Adipocyte (in vitro differentiated cells): ENCODE results near the gene SCARB1.

Experiments used
- DNase-seq: peaks from one replicate; pipeline ENCODE4 v3.0.0-alpha.2; 2015; ENCODE audit warnings: low read depth
- H3K27me3 ChIP-seq: replicated peaks from 2 replicates; pipeline ENCODE4 v1.7.0; 2013; ENCODE audit warnings: mild to moderate bottlenecking, low read length, moderate library complexity; ENCODE audit not compliant: control insufficient read depth, insufficient read depth
- H3K36me3 ChIP-seq: 2 replicates; pipeline ENCODE4 v1.7.0; 2013; ENCODE audit warnings: low read length, mild to moderate bottlenecking, moderate library complexity; ENCODE audit not compliant: control insufficient read depth, insufficient read depth, severe bottlenecking
- H3K4me1 ChIP-seq: 2 replicates; pipeline ENCODE4 v1.7.0; 2013; ENCODE audit warnings: mild to moderate bottlenecking, low read length, moderate library complexity; ENCODE audit not compliant: control insufficient read depth, insufficient read depth
- H3K4me3 ChIP-seq: 2 replicates; pipeline ENCODE4 v1.7.0; 2013; ENCODE audit warnings: mild to moderate bottlenecking, low read length, moderate library complexity
- H3K9ac ChIP-seq: 2 replicates; pipeline ENCODE4 v1.7.0; 2013; ENCODE audit warnings: mild to moderate bottlenecking, low read length, moderate library complexity
- H3K9me3 ChIP-seq: 2 replicates; pipeline ENCODE4 v1.7.0; 2013; ENCODE audit warnings: mild to moderate bottlenecking, low read length, moderate library complexity; ENCODE audit not compliant: control insufficient read depth

SCARB1 gene

DNA sequence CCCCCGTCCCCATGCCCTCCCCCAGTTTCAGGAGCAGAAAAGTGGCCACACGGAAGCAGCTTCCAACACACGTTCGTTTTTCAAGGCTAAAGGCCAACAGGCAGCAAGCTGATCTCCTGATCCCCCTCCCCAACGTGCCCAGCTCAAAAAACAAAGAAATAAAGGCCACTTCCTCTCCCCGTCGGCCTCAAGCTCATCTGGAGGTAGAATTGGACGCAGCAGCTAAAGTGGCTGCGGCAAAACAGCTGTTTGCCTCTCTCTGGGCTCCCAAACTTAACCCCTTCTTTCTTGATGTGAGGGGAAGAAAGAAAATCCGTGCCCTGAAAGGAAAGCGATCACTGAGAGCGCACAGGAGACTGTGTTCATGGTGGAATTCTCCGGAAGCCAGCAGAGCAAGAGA, 66.3 kb downstream of the SCARB1 start:
- H3K9me3 ChIP-seq = no peaks in the 10 kb centered on the region
- no peak overlapping the region for H3K9ac ChIP-seq
- H3K4me3 ChIP-seq = no peak overlapping the region
- H3K36me3 ChIP-seq = peaks cover 44% of the 10 kb centered on the region
- no peaks in the 10 kb centered on the region for H3K27me3 ChIP-seq
- peaks cover 2% of the 10 kb centered on the region for H3K4me1 ChIP-seq
- DNase-seq = no peak

DNA sequence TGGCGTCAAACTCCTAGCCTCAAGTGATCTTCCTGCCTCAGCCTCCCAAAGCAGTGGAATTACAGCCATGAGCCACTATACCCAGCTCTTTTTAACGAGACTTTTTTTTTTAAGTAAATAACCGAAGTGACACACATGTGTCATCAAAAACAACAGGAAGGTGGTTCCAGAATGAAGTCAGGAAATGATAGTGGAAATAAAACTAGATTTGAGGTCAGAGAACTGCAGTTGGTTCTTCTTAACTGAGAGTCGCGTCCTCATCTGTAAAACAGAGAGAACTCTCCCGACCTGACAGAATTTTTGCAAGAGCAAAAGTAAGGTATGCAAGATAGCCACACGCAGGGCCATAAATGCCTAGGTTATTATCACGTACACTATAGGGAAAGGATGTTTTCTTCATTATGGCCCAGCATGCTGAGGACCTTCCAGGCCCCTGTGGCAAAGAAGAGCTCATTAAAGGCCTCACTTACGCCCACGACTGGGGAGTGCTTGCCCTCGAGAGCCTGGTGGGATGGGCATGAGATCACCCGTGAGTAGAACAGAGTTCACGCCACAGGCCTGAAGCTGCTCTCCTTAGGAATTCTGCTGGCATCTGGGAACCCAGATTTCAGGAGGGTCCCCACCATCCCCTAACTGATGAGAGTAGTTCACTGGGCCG, 67.2 kb downstream of the SCARB1 start:
- DNase-seq = no peak
- Histone ChIP-seq H3K9ac (no peak overlapping the region), H3K4me3 (no peak overlapping the region), H3K27me3 (no peaks in the 10 kb centered on the region), H3K36me3 (peaks cover 42% of the 10 kb centered on the region), H3K4me1 (no peaks in the 10 kb centered on the region), H3K9me3 (no peaks in the 10 kb centered on the region)

DNA sequence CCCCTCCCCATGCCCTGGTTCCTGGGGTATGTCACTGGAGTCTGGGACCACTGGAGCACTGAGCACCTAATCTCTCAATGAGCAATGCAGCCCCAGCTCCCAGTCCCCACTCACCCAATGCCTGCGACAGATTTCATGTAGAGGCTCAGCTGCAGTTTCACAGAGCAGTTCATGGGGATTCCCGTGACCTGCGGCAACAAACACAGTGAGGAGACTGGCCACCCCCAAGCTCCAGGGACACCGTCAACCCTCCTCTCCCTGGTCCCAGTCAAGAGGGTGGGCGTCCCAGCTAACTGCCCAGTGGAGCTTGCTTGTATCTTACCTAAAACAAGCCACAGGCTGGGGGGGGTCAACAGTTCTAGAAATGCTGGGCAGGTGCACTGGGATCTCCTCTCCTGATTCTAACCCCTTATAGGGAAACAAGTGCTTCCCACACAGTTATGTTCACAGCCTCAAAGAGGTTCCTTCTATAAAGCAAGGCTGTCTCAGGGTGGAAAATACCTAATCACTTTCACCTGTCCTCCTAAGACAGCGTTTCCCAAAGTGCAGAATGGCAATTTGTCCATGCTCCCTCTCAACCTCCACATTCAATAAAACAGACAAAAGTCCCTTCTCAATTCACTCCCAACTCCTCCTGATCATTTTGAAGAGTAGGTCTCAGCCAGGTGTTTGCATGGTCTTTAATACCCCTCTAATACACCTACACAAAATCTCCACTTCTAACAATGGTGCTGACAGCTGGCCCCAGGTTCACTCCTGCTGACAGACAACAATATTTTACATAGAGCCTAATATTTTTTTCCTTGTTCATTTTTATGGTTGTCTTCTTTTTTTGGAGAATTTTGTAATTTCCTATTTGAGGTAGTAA, 68.3 kb downstream of the SCARB1 start:
- Histone ChIP-seq H3K36me3 (peaks cover 51% of the 10 kb centered on the region), H3K4me3 (no peak overlapping the region), H3K9ac (no peak overlapping the region), H3K27me3 (no peaks in the 10 kb centered on the region), H3K4me1 (no peaks in the 10 kb centered on the region), H3K9me3 (no peaks in the 10 kb centered on the region)
- no peak for DNase-seq

DNA sequence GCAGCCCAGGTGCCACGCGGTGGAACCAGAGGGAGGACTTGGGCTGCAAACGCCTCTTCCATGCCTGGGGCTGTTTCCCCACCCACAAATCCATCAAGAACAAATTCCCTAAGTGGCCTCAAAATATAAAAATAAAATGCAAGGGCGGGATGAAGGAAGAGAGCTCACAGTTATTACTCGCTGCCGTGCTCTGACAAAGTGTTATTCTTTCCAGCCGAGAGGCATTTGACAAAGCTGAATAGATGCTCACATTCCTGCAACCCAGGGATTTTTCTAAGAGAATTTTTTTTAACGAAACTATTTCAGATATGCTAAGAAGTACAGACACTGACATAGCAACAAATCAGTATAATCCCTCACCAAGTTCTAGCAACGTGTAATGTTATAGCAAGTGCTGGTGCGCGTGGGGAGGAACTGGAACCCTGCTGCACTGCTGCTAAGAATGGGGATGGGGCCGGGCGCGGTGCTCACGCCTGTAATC, 70.7 kb downstream of the SCARB1 start:
- H3K4me1 ChIP-seq = no peaks in the 10 kb centered on the region

DNA sequence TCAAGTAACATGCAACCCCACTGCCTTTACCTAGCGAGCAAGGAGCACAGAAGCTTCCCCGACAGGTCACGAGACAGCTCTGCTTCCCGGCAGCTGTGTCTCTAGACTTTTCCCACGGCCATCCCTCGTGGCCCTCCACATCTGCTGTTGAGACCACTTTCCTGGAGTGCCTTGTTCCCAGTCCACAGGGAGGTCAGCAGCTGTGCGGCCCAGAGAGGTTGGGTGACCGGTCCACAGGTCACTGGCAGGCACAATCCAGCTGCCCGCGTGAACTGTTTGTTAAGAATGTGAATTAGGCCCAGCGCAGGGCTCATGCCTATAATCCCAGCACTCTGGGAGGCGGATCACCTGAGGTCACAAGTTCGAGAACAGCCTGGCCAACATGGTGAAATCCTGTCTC, 71.5 kb downstream of the SCARB1 start:
- DNase-seq = no peak
- H3K4me1 ChIP-seq = no peaks in the 10 kb centered on the region
- no peak overlapping the region for H3K4me3 ChIP-seq
- H3K9me3 ChIP-seq = no peaks in the 10 kb centered on the region
- H3K36me3 ChIP-seq = peaks cover 43% of the 10 kb centered on the region
- H3K27me3 ChIP-seq = no peaks in the 10 kb centered on the region
- H3K9ac ChIP-seq = no peak overlapping the region

More for the DNA sequence above, 70.7 kb downstream of the SCARB1 start:
- H3K9ac ChIP-seq = no peak overlapping the region
- peaks cover 47% of the 10 kb centered on the region for H3K36me3 ChIP-seq
- peak; percentile 60 for DNase-seq
- no peaks in the 10 kb centered on the region for H3K27me3 ChIP-seq
- no peaks in the 10 kb centered on the region for H3K9me3 ChIP-seq
- no peak overlapping the region for H3K4me3 ChIP-seq

DNA sequence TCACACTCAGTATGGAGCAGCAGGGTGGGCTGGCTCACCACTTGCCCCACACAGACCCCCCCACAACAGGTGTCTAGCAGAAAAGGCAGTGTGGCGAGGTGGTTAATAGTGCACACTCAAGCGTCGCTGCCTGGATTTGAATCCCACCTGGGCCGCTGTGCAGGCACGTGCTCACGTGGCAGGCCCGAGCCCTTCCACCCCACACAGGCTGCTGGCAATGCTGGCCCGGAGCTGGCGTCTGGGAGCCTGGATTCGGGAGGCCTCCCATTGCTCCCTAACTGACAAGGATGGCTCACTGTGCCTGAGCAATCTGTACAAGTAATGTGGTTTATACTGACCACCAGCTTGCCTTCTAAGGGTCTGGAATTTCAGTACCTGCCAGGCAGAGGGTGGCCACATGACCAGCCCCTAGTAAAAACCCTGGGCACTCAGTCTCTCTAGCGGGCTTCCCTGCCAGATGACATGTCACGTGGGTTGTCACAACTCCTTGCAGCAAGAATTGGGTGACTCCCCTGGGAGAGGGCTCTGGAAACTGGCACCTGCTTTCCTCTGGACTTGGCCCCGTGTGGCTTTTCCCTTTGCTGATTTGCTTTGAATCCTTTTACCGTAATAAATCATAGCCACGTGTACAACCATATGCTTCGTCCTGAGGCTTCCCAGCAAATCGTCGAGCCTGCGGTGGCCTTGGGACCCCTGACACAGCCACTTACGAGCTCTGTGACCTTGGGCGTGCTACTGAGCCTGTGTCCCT, 72.8 kb downstream of the SCARB1 start:
- no peak for DNase-seq
- Histone ChIP-seq H3K9me3 (no peaks in the 10 kb centered on the region), H3K36me3 (peaks cover 46% of the 10 kb centered on the region), H3K4me1 (no peaks in the 10 kb centered on the region), H3K4me3 (no peak overlapping the region), H3K9ac (no peak overlapping the region), H3K27me3 (no peaks in the 10 kb centered on the region)

DNA sequence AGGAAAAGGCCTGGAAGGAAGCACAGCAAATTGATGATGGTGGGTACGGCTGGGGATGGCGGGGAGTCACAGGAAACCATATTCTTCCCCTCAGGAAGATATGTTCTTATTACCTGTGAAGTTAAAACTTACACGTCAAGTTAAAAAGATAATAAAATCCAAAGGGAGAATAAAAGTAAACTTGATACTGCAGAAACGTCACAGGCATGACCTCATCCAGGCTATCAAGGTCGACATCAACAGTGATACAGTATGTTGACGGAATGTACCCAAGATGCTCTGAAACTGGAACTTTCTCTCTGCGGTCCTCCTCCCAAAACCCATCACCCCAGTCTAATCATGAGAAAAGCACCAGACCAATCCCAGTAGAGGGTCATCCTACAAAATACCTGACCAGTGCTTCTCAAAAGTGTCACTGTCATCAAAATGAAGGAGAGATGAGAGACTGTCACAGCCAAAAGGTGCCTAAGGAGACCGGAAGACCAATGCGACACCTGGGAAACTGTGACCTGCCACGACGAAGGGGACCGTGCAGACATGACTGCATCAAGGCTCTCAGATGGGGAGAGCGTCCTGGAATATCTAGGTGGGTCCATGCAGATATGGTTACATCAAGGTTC, 74.6 kb downstream of the SCARB1 start:
- Histone ChIP-seq H3K9ac (no peak overlapping the region), H3K27me3 (no peaks in the 10 kb centered on the region), H3K4me3 (no peak overlapping the region), H3K36me3 (peaks cover 63% of the 10 kb centered on the region), H3K4me1 (no peaks in the 10 kb centered on the region), H3K9me3 (no peaks in the 10 kb centered on the region)
- no peak for DNase-seq

DNA sequence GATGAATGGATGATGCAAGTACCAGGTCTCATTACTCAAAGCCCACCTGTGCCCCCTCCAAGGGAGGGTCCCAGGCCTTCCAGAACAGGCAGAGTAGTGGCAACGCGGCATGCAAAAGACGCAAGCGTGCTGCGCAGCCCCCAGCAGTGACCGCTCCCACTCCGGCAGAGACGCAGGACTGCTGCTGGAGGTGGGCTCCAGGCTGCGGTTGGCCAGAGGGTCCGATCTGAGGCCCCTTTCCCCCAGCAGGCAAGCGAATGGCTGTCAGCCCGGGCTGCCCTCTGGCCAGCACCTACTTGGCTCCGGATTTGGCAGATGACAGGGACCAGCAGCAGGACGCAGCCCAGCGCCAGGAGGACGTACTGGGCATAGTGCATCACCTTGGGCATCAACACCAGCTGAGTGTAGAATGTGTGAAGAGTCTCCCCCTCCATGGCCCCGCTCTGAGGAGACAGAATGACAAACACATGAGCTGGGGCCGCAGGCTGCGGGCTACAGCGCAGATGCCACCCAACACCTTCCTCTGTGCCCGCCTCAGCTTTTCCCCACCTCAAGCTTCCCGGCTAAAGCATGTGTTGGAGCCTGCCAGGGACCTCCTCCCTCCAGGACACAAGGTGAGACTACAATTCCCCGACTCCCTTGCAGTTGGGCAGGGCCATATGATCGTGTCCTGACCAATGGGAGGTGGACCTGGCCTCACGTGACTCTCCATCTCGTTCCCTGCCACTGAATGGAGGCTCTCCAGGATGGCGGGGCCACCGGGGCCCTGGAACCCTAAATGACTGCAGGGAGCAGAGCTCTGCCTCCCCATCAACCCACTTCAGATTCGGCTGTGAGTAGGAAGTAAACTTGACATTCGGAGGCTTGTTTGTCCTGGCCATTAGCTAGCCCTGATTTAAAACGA, 77.4 kb downstream of the SCARB1 start:
- peak; percentile 94 for DNase-seq
- H3K4me3 ChIP-seq = peak overlapping the region; percentile 50
- H3K27me3 ChIP-seq = no peaks in the 10 kb centered on the region
- no peaks in the 10 kb centered on the region for H3K9me3 ChIP-seq
- H3K9ac ChIP-seq = no peak overlapping the region
- peaks cover 65% of the 10 kb centered on the region for H3K36me3 ChIP-seq
- no peaks in the 10 kb centered on the region for H3K4me1 ChIP-seq

DNA sequence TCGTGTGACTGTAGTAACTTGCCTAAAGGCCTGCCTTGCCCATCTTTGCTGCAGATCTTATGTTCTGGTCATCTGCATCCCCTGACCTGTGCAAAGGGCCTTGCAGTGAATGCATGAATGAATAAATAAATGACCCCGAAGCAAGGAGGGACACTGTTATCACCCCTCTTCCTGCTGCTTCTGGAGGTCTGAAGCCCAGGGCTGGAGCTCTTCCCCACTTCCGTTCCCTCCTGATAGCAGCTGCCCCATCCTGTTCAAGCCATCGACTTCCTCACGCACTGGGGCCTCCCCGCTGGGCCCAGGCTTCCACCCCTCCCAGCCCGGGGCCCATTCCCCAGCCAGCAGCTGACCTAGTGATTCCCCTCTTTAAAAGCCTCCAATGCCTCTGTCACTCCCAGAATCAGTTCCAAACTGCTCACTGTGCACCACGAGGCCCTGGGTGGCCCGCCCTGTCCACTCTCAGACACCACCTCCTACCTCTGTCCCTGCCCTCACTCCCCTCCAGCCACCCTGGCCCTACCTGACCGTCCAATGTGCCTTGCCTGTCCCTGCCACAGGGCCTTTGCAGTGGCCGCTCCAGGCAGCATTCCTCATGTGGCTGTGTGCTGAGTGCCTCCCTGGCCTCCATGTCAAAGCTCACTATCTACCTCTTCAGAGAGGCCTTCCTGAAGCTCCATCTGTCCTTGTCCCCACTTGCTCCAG, 78.6 kb downstream of the SCARB1 start:
- no peaks in the 10 kb centered on the region for H3K9me3 ChIP-seq
- H3K27me3 ChIP-seq = no peaks in the 10 kb centered on the region
- no peak for DNase-seq
- H3K4me1 ChIP-seq = no peaks in the 10 kb centered on the region
- H3K36me3 ChIP-seq = peaks cover 52% of the 10 kb centered on the region
- H3K4me3 ChIP-seq = no peak overlapping the region
- no peak overlapping the region for H3K9ac ChIP-seq

DNA sequence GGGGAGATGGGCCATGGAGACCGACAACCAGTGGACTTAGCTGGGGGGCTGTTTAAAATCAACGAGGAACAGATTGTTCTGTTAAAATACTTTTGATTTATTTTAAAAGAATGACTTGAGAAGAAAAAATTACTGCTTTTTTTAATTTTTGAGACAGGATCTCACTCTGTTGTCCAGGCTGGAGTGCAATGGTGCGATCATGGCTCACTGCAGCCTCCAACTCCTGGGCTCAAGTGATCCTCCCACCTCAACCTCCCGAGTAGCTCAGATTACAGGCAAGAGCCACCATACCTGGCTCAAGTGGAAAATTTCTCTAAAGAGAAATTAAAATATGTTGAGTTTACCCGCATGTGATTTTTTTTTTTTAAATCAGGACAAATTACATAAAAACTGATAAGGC, 80.6 kb downstream of the SCARB1 start:
- peaks cover 2% of the 10 kb centered on the region for H3K4me1 ChIP-seq
- no peaks in the 10 kb centered on the region for H3K9me3 ChIP-seq
- no peaks in the 10 kb centered on the region for H3K27me3 ChIP-seq
- peaks cover 39% of the 10 kb centered on the region for H3K36me3 ChIP-seq
- no peak overlapping the region for H3K9ac ChIP-seq
- H3K4me3 ChIP-seq = no peak overlapping the region
- DNase-seq = no peak
